ENCODE data around the gene FOXL3. TPM values are rescaled to one million over a fixed set of nuclear protein-coding genes. Genes with fewer than 3 reads are reported as not detected.

FOXL3 gene
- polyA plus RNA-seq, 1 of the 3 experiments (the other 2 are of a cell fraction), result not detected

DNA sequence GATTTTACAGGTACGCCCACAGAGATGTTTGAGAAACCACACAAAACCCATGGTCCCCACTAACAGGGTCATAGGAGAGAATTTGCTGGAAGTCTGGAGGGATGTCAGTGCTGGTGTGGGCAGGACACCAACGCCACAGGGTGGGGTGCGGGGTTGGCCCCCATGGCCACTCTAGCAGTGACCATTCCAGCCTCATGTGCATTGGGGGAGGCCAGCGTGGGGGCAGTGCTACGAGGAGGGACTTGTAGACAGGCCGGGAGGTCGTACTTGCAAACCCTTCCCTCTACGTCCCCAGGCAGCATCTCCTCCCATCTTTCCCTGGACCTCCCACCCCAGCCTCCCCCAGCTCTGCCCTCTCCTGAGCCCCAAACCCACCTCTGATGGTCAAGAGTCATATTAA, 34.0 kb downstream of the FOXL3 start:
- WGBS (ENCODE audit: low lambda C conversion rate), result 71% methylated on average over 8 of the region's 8 CpGs
- CTCF ChIA-PET, result interaction anchor here (0.6 to 3.8 kb wide), 3 partner anchors 26 to 450 kb away, joined by 3 to 67 read pairs (median 42); no protein-coding TSS in a partner anchor

DNA sequence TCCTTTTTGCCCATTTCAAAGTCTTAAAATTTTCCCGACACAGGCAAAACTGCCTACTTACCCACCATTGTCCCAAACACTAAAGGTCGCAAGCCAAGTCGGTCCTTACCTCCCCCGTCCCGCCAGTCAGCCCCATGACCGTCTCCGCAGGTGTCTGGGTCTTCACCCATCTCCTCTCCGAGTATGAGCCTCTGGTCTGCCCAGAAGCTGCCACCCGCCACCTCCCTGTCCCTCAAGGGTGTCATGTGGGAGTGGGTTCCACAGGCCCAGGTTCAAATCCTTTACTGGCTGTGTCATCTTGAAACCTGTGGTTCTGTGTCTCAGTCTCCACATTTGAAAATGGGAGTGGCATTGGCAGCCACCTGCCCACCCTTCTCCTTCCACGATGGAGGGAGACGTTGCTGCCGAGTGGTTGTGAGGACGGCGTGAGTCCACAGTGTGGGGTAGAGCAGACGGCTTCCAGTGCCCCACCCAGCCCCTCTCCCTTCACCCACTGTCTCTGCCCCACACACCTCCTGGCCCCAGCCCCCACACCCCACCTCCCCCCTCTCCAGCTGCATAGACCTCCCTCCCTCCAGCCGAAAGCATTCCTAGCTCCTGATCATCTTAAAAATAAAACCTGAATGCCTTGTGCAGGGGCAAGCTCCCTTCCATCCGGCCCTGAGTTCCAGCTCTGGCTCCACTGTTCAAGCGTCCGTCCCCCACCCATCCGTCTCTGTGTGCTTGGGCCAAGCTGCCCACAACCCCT, 35.3 kb downstream of the FOXL3 start:
- no peak for DNase-seq
- Histone ChIP-seq H3K4me2 (no peak overlapping the region), H3K9me3 (no peaks in the 10 kb centered on the region), H3K9me2 (no peaks in the 10 kb centered on the region), H3K4me3 (ENCODE audit: low read depth in 2 of 2, low read length in 1 of 2) (no peak overlapping the region), H3F3A (replicated peaks; ENCODE audit: insufficient read depth) (no peaks in the 10 kb centered on the region), H2AFZ (ENCODE audit: low read depth) (no peak overlapping the region), H3K36me3 (replicated peaks in 1 of 2; ENCODE audit: control insufficient read depth in 1 of 2, insufficient read depth in 2 of 2, low read length in 1 of 2) (no peaks in the 10 kb centered on the region), H4K20me1 (ENCODE audit: insufficient read depth) (peaks cover 3% of the 10 kb centered on the region; the same call in 1 of the 2 replicates), H3K9ac (no peak overlapping the region), H3K27me3 (ENCODE audit: insufficient read depth) (peaks cover 26% of the 10 kb centered on the region; the same call in 1 of the 2 replicates), H3K27ac (ENCODE audit: low read depth in 2 of 2, low read length in 1 of 2) (no peak overlapping the region), H3K79me2 (ENCODE audit: insufficient read depth) (no peaks in the 10 kb centered on the region), H3K4me1 (ENCODE audit: control insufficient read depth in 1 of 2, insufficient read depth in 2 of 2, low read depth in 1 of 2, low read length in 1 of 2) (peaks cover 0 to 15% of the 10 kb centered on the region in 2 experiments; a peak in 1 of 4 replicates)
- TF ChIP-seq EZH2phosphoT487 (IDR thresholded peaks at IDR 0.05; ENCODE audit: borderline replicate concordance, low read depth) (no peak), CHD2 (IDR thresholded peaks at IDR 0.05; ENCODE audit: low read length, partially characterized antibody) (no peak), ELF1 (IDR thresholded peaks at IDR 0.05) (no peak), SMC3 (IDR thresholded peaks at IDR 0.05; ENCODE audit: low read depth, low read length) (no peak), NFIC (IDR thresholded peaks at IDR 0.05; ENCODE audit: borderline replicate concordance) (no peak), GABPA (IDR thresholded peaks at IDR 0.05; ENCODE audit: low read depth) (no peak), FOSL2 (IDR thresholded peaks at IDR 0.05; ENCODE audit: borderline replicate concordance, low read depth) (no peak), MEF2A (IDR thresholded peaks at IDR 0.05; ENCODE audit: borderline replicate concordance, low read depth) (no peak), POLR2AphosphoS5 (IDR thresholded peaks at IDR 0.05; ENCODE audit: low read depth, low read length) (no peak), SIN3A (IDR thresholded peaks at IDR 0.05; ENCODE audit: borderline replicate concordance, low read depth, low read length) (no peak), TAF1 (IDR thresholded peaks at IDR 0.05; ENCODE audit: borderline replicate concordance, low read depth, low read length) (no peak), RFX5 (IDR thresholded peaks at IDR 0.05; ENCODE audit: low read length) (no peak), RCOR1 (IDR thresholded peaks at IDR 0.05; ENCODE audit: low read length) (no peak), NRF1 (IDR thresholded peaks at IDR 0.05; ENCODE audit: low read depth, low read length) (no peak)
- TF ChIP-seq, protein P1, sequence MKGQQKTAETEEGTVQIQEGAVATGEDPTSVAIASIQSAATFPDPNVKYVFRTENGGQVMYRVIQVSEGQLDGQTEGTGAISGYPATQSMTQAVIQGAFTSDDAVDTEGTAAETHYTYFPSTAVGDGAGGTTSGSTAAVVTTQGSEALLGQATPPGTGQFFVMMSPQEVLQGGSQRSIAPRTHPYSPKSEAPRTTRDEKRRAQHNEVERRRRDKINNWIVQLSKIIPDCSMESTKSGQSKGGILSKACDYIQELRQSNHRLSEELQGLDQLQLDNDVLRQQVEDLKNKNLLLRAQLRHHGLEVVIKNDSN (IDR thresholded peaks at IDR 0.05; ENCODE audit: borderline replicate concordance, low read depth), result no peak
- TF ChIP-seq, protein P2, sequence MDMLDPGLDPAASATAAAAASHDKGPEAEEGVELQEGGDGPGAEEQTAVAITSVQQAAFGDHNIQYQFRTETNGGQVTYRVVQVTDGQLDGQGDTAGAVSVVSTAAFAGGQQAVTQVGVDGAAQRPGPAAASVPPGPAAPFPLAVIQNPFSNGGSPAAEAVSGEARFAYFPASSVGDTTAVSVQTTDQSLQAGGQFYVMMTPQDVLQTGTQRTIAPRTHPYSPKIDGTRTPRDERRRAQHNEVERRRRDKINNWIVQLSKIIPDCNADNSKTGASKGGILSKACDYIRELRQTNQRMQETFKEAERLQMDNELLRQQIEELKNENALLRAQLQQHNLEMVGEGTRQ (IDR thresholded peaks at IDR 0.05; ENCODE audit: borderline replicate concordance, low read depth, low read length), result no peak
- TF ChIP-seq, protein P3, sequence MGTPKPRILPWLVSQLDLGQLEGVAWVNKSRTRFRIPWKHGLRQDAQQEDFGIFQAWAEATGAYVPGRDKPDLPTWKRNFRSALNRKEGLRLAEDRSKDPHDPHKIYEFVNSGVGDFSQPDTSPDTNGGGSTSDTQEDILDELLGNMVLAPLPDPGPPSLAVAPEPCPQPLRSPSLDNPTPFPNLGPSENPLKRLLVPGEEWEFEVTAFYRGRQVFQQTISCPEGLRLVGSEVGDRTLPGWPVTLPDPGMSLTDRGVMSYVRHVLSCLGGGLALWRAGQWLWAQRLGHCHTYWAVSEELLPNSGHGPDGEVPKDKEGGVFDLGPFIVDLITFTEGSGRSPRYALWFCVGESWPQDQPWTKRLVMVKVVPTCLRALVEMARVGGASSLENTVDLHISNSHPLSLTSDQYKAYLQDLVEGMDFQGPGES (IDR thresholded peaks at IDR 0.05; ENCODE audit: low read depth, low read length), result no peak
- TF ChIP-seq, protein P4, sequence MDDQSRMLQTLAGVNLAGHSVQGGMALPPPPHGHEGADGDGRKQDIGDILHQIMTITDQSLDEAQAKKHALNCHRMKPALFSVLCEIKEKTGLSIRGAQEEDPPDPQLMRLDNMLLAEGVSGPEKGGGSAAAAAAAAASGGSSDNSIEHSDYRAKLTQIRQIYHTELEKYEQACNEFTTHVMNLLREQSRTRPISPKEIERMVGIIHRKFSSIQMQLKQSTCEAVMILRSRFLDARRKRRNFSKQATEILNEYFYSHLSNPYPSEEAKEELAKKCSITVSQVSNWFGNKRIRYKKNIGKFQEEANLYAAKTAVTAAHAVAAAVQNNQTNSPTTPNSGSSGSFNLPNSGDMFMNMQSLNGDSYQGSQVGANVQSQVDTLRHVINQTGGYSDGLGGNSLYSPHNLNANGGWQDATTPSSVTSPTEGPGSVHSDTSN (IDR thresholded peaks at IDR 0.05), result no peak
- ChIA-PET POLR2A (no interaction called here), CTCF (interaction anchor here (1.3 to 2.2 kb wide), 2 partner anchors 8 to 10 kb away, joined by 4 to 8 read pairs; no protein-coding TSS in a partner anchor)
- 79% methylated on average over 19 of the region's 20 CpGs for WGBS (ENCODE audit: low lambda C conversion rate)

More for the DNA sequence above, 34.0 kb downstream of the FOXL3 start:
- no peak overlapping the region for H3K27ac ChIP-seq (ENCODE audit: low read depth in 2 of 2, low read length in 1 of 2)
- DNase-seq, result no peak
- H3K4me3 ChIP-seq (ENCODE audit: low read depth in 2 of 2, low read length in 1 of 2), result no peak overlapping the region
- H3F3A ChIP-seq (replicated peaks; ENCODE audit: insufficient read depth), result no peaks in the 10 kb centered on the region
- no peak overlapping the region for H2AFZ ChIP-seq (ENCODE audit: low read depth)
- H3K36me3 ChIP-seq (replicated peaks in 1 of 2; ENCODE audit: control insufficient read depth in 1 of 2, insufficient read depth in 2 of 2, low read length in 1 of 2), result no peaks in the 10 kb centered on the region
- no peak overlapping the region for H3K9ac ChIP-seq
- peaks cover 34% of the 10 kb centered on the region; the same call in 1 of the 2 replicates for H3K27me3 ChIP-seq (ENCODE audit: insufficient read depth)
- H3K9me2 ChIP-seq, result no peaks in the 10 kb centered on the region
- H3K4me1 ChIP-seq (ENCODE audit: control insufficient read depth in 1 of 2, insufficient read depth in 2 of 2, low read depth in 1 of 2, low read length in 1 of 2), result peaks cover 0 to 15% of the 10 kb centered on the region in 2 experiments; a peak in 1 of 4 replicates
- no peaks in the 10 kb centered on the region for H3K9me3 ChIP-seq
- TF ChIP-seq RXRA (IDR thresholded peaks at IDR 0.05; ENCODE audit: borderline replicate concordance, low read depth), result no peak
- no peak for TF ChIP-seq EZH2phosphoT487 (IDR thresholded peaks at IDR 0.05; ENCODE audit: borderline replicate concordance, low read depth)
- TF ChIP-seq, protein P5, sequence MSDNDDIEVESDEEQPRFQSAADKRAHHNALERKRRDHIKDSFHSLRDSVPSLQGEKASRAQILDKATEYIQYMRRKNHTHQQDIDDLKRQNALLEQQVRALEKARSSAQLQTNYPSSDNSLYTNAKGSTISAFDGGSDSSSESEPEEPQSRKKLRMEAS (IDR thresholded peaks at IDR 0.05; ENCODE audit: low read depth), result no peak
- TF ChIP-seq JUND (IDR thresholded peaks at IDR 0.05), result no peak
- TF ChIP-seq SMC3 (IDR thresholded peaks at IDR 0.05; ENCODE audit: low read depth, low read length), result no peak
- TF ChIP-seq NRF1 (IDR thresholded peaks at IDR 0.05; ENCODE audit: low read depth, low read length), result no peak
- POLR2A ChIA-PET, result no interaction called here
- no peak overlapping the region for H3K4me2 ChIP-seq
- peaks cover 3% of the 10 kb centered on the region; the same call in 1 of the 2 replicates for H4K20me1 ChIP-seq (ENCODE audit: insufficient read depth)
- no peaks in the 10 kb centered on the region for H3K79me2 ChIP-seq (ENCODE audit: insufficient read depth)
